ENCODE measurements around the gene ULK2. TPM values are rescaled to one million over a fixed set of nuclear protein-coding genes. Genes with fewer than 3 reads are reported as not detected.
"Not testable (repeated sequence)": the region's sequence is repeated elsewhere in the genome, so short reads cannot be mapped to it uniquely, and the experiment has no call there.

ULK2 gene
- total RNA-seq, 2 experiments from 2014 or later, result 6.8 TPM; not detected in 1

- no peaks in the 10 kb centered on the region for H3K79me2 ChIP-seq (ENCODE audit: insufficient read depth, low read depth, low read length)
- POLR2A ChIA-PET, result interaction anchor here (0.6 to 1.2 kb wide), 2 partner anchors 303 to 1167 kb away, joined by 3 to 4 read pairs; no protein-coding TSS in a partner anchor
- H3K27ac ChIP-seq (ENCODE audit: low read depth, low read length, poor library complexity, severe bottlenecking), result no peak overlapping the region
These were observed 101.1 kb downstream of the ULK2 start for GRCh38 chr17:19766421-19767270.

GRCh38 chr17:19766016-19766415, 101.7 kb downstream of the ULK2 start:
- POLR2A ChIA-PET, result interaction anchor here (1.2 kb wide), 1 partner anchor 303 kb away, joined by 3 read pairs; no protein-coding TSS in a partner anchor
- Histone ChIP-seq H3K4me1 (ENCODE audit: insufficient read depth, low read length, poor library complexity, severe bottlenecking) (peaks cover 23% of the 10 kb centered on the region), H3K4me3 (ENCODE audit: low read depth, low read length, poor library complexity, severe bottlenecking) (no peak overlapping the region), H2AFZ (ENCODE audit: low read length) (no peak overlapping the region), H3K36me3 (ENCODE audit: insufficient read depth, low read length) (no peaks in the 10 kb centered on the region), H3K79me2 (ENCODE audit: insufficient read depth, low read depth, low read length) (no peaks in the 10 kb centered on the region), H3K4me2 (ENCODE audit: low read length) (no peak overlapping the region), H3K9me2 (ENCODE audit: insufficient read depth, low read length) (no peaks in the 10 kb centered on the region), H3K9me3 (ENCODE audit: low read length) (no peaks in the 10 kb centered on the region), H4K20me1 (ENCODE audit: insufficient read depth, low read length) (no peaks in the 10 kb centered on the region), H3K27ac (ENCODE audit: low read depth, low read length, poor library complexity, severe bottlenecking) (no peak overlapping the region)
- intact Hi-C loops (cut with micrococcal nuclease; ENCODE audit: unreplicated experiment), result loop anchor here (1.0 to 10.0 kb wide), 2 partner anchors 121 to 252 kb away; partner anchors contain the start of gene ALDH3A2
- DNase-seq (ENCODE audit: low spot score), result no peak
- no peak for TF ChIP-seq EZH2phosphoT487 (IDR thresholded peaks at IDR 0.05; ENCODE audit: borderline replicate concordance, low read depth, low read length)
- no TSS peak for BruUV-seq (replicated peaks)
- CTCF ChIA-PET (ENCODE audit: unreplicated experiment), result no interaction called here

More at GRCh38 chr17:19766421-19767270, 101.1 kb downstream of the ULK2 start:
- H3K4me1 ChIP-seq (ENCODE audit: insufficient read depth, low read length, poor library complexity, severe bottlenecking), result peaks cover 24% of the 10 kb centered on the region
- H3K36me3 ChIP-seq (ENCODE audit: insufficient read depth, low read length), result no peaks in the 10 kb centered on the region
- no TSS peak for BruUV-seq (replicated peaks)
- H3K4me3 ChIP-seq (ENCODE audit: low read depth, low read length, poor library complexity, severe bottlenecking), result no peak overlapping the region
- intact Hi-C loops (cut with micrococcal nuclease; ENCODE audit: unreplicated experiment), result loop anchor here (1.0 to 10.0 kb wide), 2 partner anchors 122 to 252 kb away; partner anchors contain the start of gene ALDH3A2
- CTCF ChIA-PET (ENCODE audit: unreplicated experiment), result interaction anchor here (0.5 kb wide), 1 partner anchor 16 kb away, joined by 3 read pairs; no protein-coding TSS in a partner anchor
- no peaks in the 10 kb centered on the region for H4K20me1 ChIP-seq (ENCODE audit: insufficient read depth, low read length)
- H3K4me2 ChIP-seq (ENCODE audit: low read length), result peak overlapping the region; percentile 18
- DNase-seq (ENCODE audit: low spot score), result peak; percentile 80
- peak overlapping the region; percentile 39; the same call in 1 of the 2 replicates for H2AFZ ChIP-seq (ENCODE audit: low read length)
- TF ChIP-seq EZH2phosphoT487 (IDR thresholded peaks at IDR 0.05; ENCODE audit: borderline replicate concordance, low read depth, low read length), result no peak
- TF ChIP-seq CTCF (conservative IDR thresholded peaks at IDR 0.05; ENCODE audit: low read length), result peak; percentile 97
- no peaks in the 10 kb centered on the region for H3K9me3 ChIP-seq (ENCODE audit: low read length)
- no peaks in the 10 kb centered on the region for H3K9me2 ChIP-seq (ENCODE audit: insufficient read depth, low read length)

- peaks cover 23% of the 10 kb centered on the region for H3K4me1 ChIP-seq (ENCODE audit: insufficient read depth, low read length, poor library complexity, severe bottlenecking)
- not testable (repeated sequence) for BruUV-seq (replicated peaks); H3K36me3 ChIP-seq (ENCODE audit: insufficient read depth, low read length); H3K9me3 ChIP-seq (ENCODE audit: low read length); H3K79me2 ChIP-seq (ENCODE audit: insufficient read depth, low read depth, low read length); H4K20me1 ChIP-seq (ENCODE audit: insufficient read depth, low read length); H2AFZ ChIP-seq (ENCODE audit: low read length); H3K4me3 ChIP-seq (ENCODE audit: low read depth, low read length, poor library complexity, severe bottlenecking); H3K27ac ChIP-seq (ENCODE audit: low read depth, low read length, poor library complexity, severe bottlenecking); DNase-seq (ENCODE audit: low spot score); H3K9me2 ChIP-seq (ENCODE audit: insufficient read depth, low read length); H3K4me2 ChIP-seq (ENCODE audit: low read length)
- intact Hi-C loops (cut with micrococcal nuclease; ENCODE audit: unreplicated experiment), result loop anchor here (10.0 kb wide), 1 partner anchor 119 kb away; the partner anchor contains the start of gene ALDH3A2
- ChIA-PET CTCF (ENCODE audit: unreplicated experiment) (interaction anchor here (0.6 kb wide), 1 partner anchor 196 kb away, joined by 7 read pairs; no protein-coding TSS in a partner anchor), POLR2A (interaction anchor here (0.7 kb wide), 1 partner anchor 278 kb away, joined by 5 read pairs; no protein-coding TSS in a partner anchor)
These were observed 103.7 kb downstream of the ULK2 start for GRCh38 chr17:19763991-19764390.

Data from OCI-LY7 (cell line).